Naive thymus-derived CD8-positive, alpha-beta T cell (primary cell): ENCODE data around the gene AFF3. TPM values are rescaled to one million over a fixed set of nuclear protein-coding genes. Genes with fewer than 3 reads are reported as not detected.
"Not testable (repeated sequence)": the region's sequence is repeated elsewhere in the genome, so short reads cannot be mapped to it uniquely, and the experiment has no call there.

Experiments
- ATAC-seq, 2 donors: fragments of 150-1000 bp; cut with Tn5 transposase in 1 of 2; sonication (Bioruptor Pico), chemical (Tn5 transposase) in 1 of 2; 1 replicate in 1 of 2; 2 replicates in 1 of 2; pipeline ENCODE4 v1.10.0; 2021; ENCODE audit warnings: mild to moderate bottlenecking in 2 of 2, moderate library complexity in 2 of 2
- POLR2A ChIA-PET: fragments of 350-600 bp; sonication (Branson Sonifier 250); formaldehyde crosslinking; loops from one replicate; lab custom pipeline; 2021; ENCODE audit warnings: antibody characterized with exemption; lab: Charles Lee
- DNase-seq, 10 donors: peaks; one replicate each; pipeline versions ENCODE4 v3.0.0 to v3.0.0-alpha.2; 2020 to 2022
- H3K27ac Mint-ChIP-seq, 10 donors: one replicate each; pipeline ENCODE4 v1.8.0; 2020 to 2022; ENCODE audit warnings: mild to moderate bottlenecking in 10 of 10, mixed read lengths in 10 of 10, moderate library complexity in 4 of 10, inconsistent platforms in 1 of 10
- H3K27me3 Mint-ChIP-seq, 5 donors: one replicate each; pipeline ENCODE4 v1.8.0; 2021 to 2022; ENCODE audit warnings: mixed read lengths in 5 of 5
- H3K36me3 Mint-ChIP-seq, 3 donors: one replicate each; pipeline ENCODE4 v1.8.0; 2020 to 2022; ENCODE audit warnings: mixed read lengths in 3 of 3, mild to moderate bottlenecking in 2 of 3, inconsistent platforms in 1 of 3
- H3K4me1 Mint-ChIP-seq, 4 donors: one replicate each; pipeline ENCODE4 v1.8.0; 2021 to 2022; ENCODE audit warnings: mixed read lengths in 4 of 4
- H3K4me3 Mint-ChIP-seq, 10 donors: one replicate each; pipeline ENCODE4 v1.8.0; 2020 to 2022; ENCODE audit warnings: mild to moderate bottlenecking in 10 of 10, mixed read lengths in 10 of 10, moderate library complexity in 6 of 10, inconsistent platforms in 1 of 10
- H3K9me3 Mint-ChIP-seq, 9 donors: one replicate each; pipeline ENCODE4 v1.8.0; 2020 to 2022; ENCODE audit warnings: mixed read lengths in 9 of 9, mild to moderate bottlenecking in 3 of 9, inconsistent platforms in 1 of 9, moderate library complexity in 1 of 9
- polyA plus RNA-seq, 3 donors: library from polyadenylated mRNA; unstranded; fragments of 300-500 nt; fragmentation: Illumina TruSeq; gene quantifications; one replicate each; pipeline ENCODE4 v1.2.3, GENCODE V29; 2021
- total RNA-seq, 8 experiments: library from RNA in 2 of 8; stranded (reverse) in 2 of 8; gene quantifications; one replicate each; pipeline ENCODE4 v1.2.3 and lab custom pipeline; 2021 to 2026

Gene AFF3
- total and polyA plus RNA-seq, 5 experiments from 2014 or later = 0.50 to 11.9 (median 2.8) TPM

GRCh38 chr2:100178085-100178788, 35.8 kb upstream of the AFF3 start:
- Mint-ChIP-seq H3K27ac (no peak overlapping the region), H3K27me3 (peaks cover 0 to 4% (median 0%) of the 10 kb centered on the region in 5 donors), H3K9me3 (peaks cover 0 to 2% (median 0%) of the 10 kb centered on the region in 9 donors), H3K36me3 (no peaks in the 10 kb centered on the region), H3K4me3 (no peak overlapping the region), H3K4me1 (no peaks in the 10 kb centered on the region)
- ATAC-seq (no peak), DNase-seq (no peak)
- POLR2A ChIA-PET = no interaction called here

GRCh38 chr2:100176925-100177324, 34.5 kb upstream of the AFF3 start:
- no peak for ATAC-seq
- H3K36me3 Mint-ChIP-seq = no peaks in the 10 kb centered on the region
- no peak overlapping the region for H3K4me3 Mint-ChIP-seq
- no peak for DNase-seq
- H3K4me1 Mint-ChIP-seq = no peaks in the 10 kb centered on the region
- peaks cover 0 to 4% (median 0%) of the 10 kb centered on the region in 5 donors for H3K27me3 Mint-ChIP-seq
- POLR2A ChIA-PET = no interaction called here
- H3K27ac Mint-ChIP-seq = peak overlapping the region in 1 of 10 donors; percentile 52
- H3K9me3 Mint-ChIP-seq = peaks cover 0 to 2% (median 0%) of the 10 kb centered on the region in 9 donors

GRCh38 chr2:100174026-100174431, 31.6 kb upstream of the AFF3 start:
- Mint-ChIP-seq H3K27ac (no peak overlapping the region), H3K4me3 (no peak overlapping the region), H3K36me3 (no peaks in the 10 kb centered on the region), H3K27me3 (peaks cover 0 to 3% (median 0%) of the 10 kb centered on the region in 5 donors), H3K4me1 (no peaks in the 10 kb centered on the region), H3K9me3 (peaks cover 0 to 2% (median 0%) of the 10 kb centered on the region in 9 donors)
- ATAC-seq = no peak
- no peak for DNase-seq
- POLR2A ChIA-PET = no interaction called here

DNA sequence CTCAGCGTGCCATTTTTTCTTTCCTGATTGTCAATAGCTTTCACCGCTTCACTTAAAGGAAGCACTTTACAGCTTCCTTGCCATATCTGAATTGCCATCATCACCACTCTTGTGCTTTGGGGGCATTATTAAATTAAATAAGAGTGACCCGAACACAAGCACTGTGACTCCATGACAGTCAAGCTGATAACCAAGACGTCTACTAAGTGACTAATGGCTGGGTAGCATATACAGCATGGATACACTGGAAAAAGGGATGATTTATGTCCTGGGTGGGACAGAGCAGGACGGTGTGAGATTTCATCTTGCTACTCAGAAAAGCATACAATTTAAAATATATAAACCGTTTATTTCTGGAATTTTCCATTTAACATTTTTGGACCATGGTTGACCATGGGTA, 24.3 kb upstream of the AFF3 start:
- ATAC-seq (no peak), DNase-seq (no peak)
- peaks cover 0 to 3% (median 0%) of the 10 kb centered on the region in 5 donors for H3K27me3 Mint-ChIP-seq
- H3K27ac Mint-ChIP-seq = no peak overlapping the region
- H3K36me3 Mint-ChIP-seq = peaks cover 0 to 4% (median 3%) of the 10 kb centered on the region in 3 donors
- POLR2A ChIA-PET = no interaction called here
- peaks cover 0 to 17% (median 3%) of the 10 kb centered on the region in 9 donors for H3K9me3 Mint-ChIP-seq
- no peaks in the 10 kb centered on the region for H3K4me1 Mint-ChIP-seq
- H3K4me3 Mint-ChIP-seq = no peak overlapping the region

DNA sequence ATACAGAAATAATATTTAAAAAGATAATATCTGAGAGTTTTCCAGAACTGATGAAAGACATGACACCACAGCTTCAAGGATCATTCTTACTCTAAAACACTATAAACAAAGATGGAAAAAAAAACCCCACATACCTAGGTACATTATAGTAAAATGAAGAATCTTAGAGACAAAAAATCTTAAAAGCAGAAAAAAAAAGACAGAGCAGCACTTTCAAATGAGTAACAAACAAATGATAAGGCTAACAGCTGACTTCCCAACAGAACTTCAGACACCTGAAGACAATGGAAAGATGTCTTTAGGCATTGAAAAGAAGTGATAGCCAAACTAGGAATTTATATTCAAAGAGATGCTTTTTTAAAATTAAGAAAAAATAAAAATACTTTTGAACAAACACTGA, 21.2 kb upstream of the AFF3 start:
- no peak for ATAC-seq
- no peak overlapping the region for H3K27ac Mint-ChIP-seq
- H3K4me3 Mint-ChIP-seq = no peak overlapping the region
- POLR2A ChIA-PET = no interaction called here
- H3K27me3 Mint-ChIP-seq = peaks cover 0 to 9% (median 2%) of the 10 kb centered on the region in 5 donors
- H3K9me3 Mint-ChIP-seq = peaks cover 0 to 17% (median 3%) of the 10 kb centered on the region in 9 donors
- no peak for DNase-seq
- H3K4me1 Mint-ChIP-seq = no peaks in the 10 kb centered on the region
- H3K36me3 Mint-ChIP-seq = peaks cover 0 to 8% (median 3%) of the 10 kb centered on the region in 3 donors

DNA sequence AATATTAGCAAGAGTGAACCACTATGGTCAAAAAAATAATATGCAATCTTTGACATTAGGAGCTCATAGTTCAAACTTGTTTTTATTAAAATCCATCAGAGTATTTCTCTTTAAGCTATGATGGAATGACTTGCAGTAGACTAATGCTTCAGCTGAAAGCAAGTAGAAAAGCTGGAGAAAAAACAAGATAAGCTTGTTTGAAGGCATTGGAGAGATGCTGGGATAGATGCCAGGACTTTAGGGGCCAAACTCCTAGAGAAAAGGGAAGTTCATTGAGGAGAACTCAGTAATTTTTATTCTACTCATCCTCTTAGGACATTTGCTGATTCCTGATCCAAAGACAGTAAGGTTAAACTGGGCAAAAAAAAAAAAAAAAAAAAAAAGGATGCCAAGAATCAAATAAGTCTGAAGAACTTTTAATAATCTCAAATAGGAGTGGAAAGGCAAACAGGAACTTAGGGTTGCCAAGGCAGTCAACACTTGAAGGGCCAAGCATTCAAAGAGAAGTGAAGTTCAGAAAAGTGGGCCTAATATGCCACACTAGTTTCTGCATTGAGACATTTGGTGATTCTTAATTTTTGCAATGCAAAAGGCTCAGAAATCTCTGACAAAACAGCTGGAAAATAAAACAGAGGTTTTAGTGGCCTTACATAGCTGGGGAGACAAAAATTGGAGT, 19.7 kb upstream of the AFF3 start:
- DNase-seq = no peak

GRCh38 chr2:100160396-100160795, 18.0 kb upstream of the AFF3 start:
- POLR2A ChIA-PET = no interaction called here
- Mint-ChIP-seq H3K4me1 (no peaks in the 10 kb centered on the region), H3K27ac (no peak overlapping the region), H3K36me3 (peaks cover 0 to 8% (median 3%) of the 10 kb centered on the region in 3 donors), H3K4me3 (no peak overlapping the region), H3K9me3 (peaks cover 0 to 17% (median 3%) of the 10 kb centered on the region in 9 donors), H3K27me3 (peaks cover 0 to 13% (median 5%) of the 10 kb centered on the region in 5 donors)
- ATAC-seq = no peak
- DNase-seq = no peak

More for the DNA sequence above, 19.7 kb upstream of the AFF3 start:
- H3K9me3 Mint-ChIP-seq = peaks cover 0 to 17% (median 3%) of the 10 kb centered on the region in 9 donors
- no peak overlapping the region for H3K27ac Mint-ChIP-seq
- peaks cover 0 to 13% (median 5%) of the 10 kb centered on the region in 5 donors for H3K27me3 Mint-ChIP-seq
- H3K4me1 Mint-ChIP-seq = no peaks in the 10 kb centered on the region
- H3K36me3 Mint-ChIP-seq = peaks cover 0 to 8% (median 3%) of the 10 kb centered on the region in 3 donors
- no peak for ATAC-seq
- POLR2A ChIA-PET = no interaction called here
- H3K4me3 Mint-ChIP-seq = no peak overlapping the region

GRCh38 chr2:100151832-100152231, 9.4 kb upstream of the AFF3 start:
- POLR2A ChIA-PET, DNase-seq, H3K27me3 Mint-ChIP-seq, H3K27ac Mint-ChIP-seq, H3K36me3 Mint-ChIP-seq, ATAC-seq, H3K4me1 Mint-ChIP-seq, H3K4me3 Mint-ChIP-seq: not testable (repeated sequence)
- H3K9me3 Mint-ChIP-seq = peaks cover 0 to 19% (median 2%) of the 10 kb centered on the region in 9 donors

- H3K27ac Mint-ChIP-seq = no peak overlapping the region
- no peaks in the 10 kb centered on the region for H3K4me1 Mint-ChIP-seq
- peaks cover 0 to 19% (median 2%) of the 10 kb centered on the region in 9 donors for H3K9me3 Mint-ChIP-seq
- POLR2A ChIA-PET = no interaction called here
- no peak overlapping the region for H3K4me3 Mint-ChIP-seq
- H3K27me3 Mint-ChIP-seq = peaks cover 0 to 3% (median 1%) of the 10 kb centered on the region in 5 donors
- ATAC-seq = no peak
- DNase-seq = no peak
- H3K36me3 Mint-ChIP-seq = no peaks in the 10 kb centered on the region
Measured at GRCh38 chr2:100151310-100151709, 8.9 kb upstream of the AFF3 start.

DNA sequence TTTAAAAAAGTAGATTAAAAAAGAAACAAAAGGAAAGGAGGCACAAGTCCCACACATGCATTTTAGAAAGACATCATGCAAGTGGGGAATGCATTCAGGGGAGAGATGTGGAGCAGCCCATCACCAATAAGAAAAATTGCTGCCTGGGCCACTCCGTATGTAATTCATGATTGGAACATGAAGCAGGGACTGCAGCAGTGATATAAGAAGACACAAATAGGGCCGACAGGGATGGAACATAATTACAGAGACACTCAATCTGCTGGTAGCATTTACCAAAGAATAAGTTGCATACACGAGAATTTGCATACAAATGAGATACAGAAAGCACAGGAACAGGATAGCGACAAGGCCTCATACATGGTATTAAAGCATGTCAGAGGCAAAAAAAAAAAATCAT, 6.5 kb upstream of the AFF3 start:
- no peak for DNase-seq
- no peak for ATAC-seq
- peak overlapping the region in 1 of 10 donors; percentile 5 for H3K4me3 Mint-ChIP-seq
- H3K27me3 Mint-ChIP-seq = peaks cover 0 to 2% (median 0%) of the 10 kb centered on the region in 5 donors
- peaks cover 0 to 19% (median 2%) of the 10 kb centered on the region in 9 donors for H3K9me3 Mint-ChIP-seq
- POLR2A ChIA-PET = no interaction called here
- no peaks in the 10 kb centered on the region for H3K36me3 Mint-ChIP-seq
- peaks cover 2 to 12% (median 3%) of the 10 kb centered on the region in 4 donors for H3K4me1 Mint-ChIP-seq
- no peak overlapping the region for H3K27ac Mint-ChIP-seq

GRCh38 chr2:100146657-100146960, 4.2 kb upstream of the AFF3 start:
- Mint-ChIP-seq H3K27ac (peak overlapping the region in 1 of 10 donors; percentile 63), H3K9me3 (peaks cover 0 to 14% (median 2%) of the 10 kb centered on the region in 9 donors), H3K36me3 (no peaks in the 10 kb centered on the region), H3K27me3 (peaks cover 0 to 10% (median 0%) of the 10 kb centered on the region in 5 donors), H3K4me1 (peaks cover 19 to 34% (median 25%) of the 10 kb centered on the region in 4 donors), H3K4me3 (no peak overlapping the region)
- no peak for ATAC-seq
- DNase-seq = no peak
- POLR2A ChIA-PET = no interaction called here

DNA sequence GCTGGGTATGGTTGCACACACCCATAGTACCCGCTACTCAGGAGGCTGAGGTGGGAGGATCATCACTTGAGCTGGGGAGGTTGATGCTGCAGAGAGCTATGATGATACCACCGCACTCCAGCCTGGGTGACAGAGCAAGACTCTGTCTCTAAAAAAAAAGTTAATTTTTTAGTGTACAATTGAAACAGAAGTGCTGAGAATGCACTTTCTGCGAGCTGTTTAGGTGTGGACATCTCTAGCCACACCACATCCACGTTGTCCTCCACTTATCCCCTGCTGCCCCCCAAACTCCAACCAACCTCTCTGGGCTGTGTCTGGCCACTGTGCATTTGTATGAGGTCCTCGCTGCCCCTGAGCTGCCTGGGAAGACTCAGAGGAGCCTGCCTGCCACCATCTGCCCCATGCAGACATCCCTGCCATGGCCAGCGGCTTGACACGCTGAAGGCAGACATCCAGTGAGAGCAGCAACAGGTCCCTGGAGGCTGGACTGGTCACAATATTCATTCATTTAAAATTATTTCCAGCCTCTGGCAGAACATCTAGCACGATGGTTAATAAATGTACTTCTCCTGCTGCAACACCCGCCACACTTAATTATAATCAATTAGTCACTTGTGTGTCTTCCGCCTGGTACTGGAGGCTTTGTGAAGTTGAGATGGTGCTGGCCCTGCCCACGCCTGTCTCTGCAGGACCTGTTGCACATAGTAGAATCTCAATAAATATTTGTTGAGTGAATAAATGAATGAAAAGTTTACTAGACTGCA, 3.7 kb upstream of the AFF3 start:
- H3K9me3 Mint-ChIP-seq = peaks cover 0 to 11% (median 2%) of the 10 kb centered on the region in 9 donors
- no peaks in the 10 kb centered on the region for H3K36me3 Mint-ChIP-seq
- no peak overlapping the region for H3K27ac Mint-ChIP-seq

More for the DNA sequence above, 3.7 kb upstream of the AFF3 start:
- Mint-ChIP-seq H3K4me1 (peaks cover 19 to 40% (median 28%) of the 10 kb centered on the region in 4 donors), H3K4me3 (no peak overlapping the region), H3K27me3 (peaks cover 0 to 10% (median 0%) of the 10 kb centered on the region in 5 donors)
- no peak for ATAC-seq
- POLR2A ChIA-PET = no interaction called here
- DNase-seq = no peak
